OCI-LY1 (cell line): ENCODE data around the gene RC3H2.
A peak's percentile ranks its signal among the peaks of the same experiment; 100 is the strongest.

Experiments
- H2AFZ ChIP-seq: fragments of 200-600 bp; sonication (generic), shearing (Covaris generic); 2 replicates; pipeline ENCODE4 v1.6.0; 2014; ENCODE audit warnings: antibody characterized with exemption, mild to moderate bottlenecking, low read length
- H3F3A ChIP-seq: fragments of 200-600 bp; sonication (generic), shearing (Covaris generic); 2 replicates; pipeline ENCODE4 v1.6.0; 2014; ENCODE audit warnings: mild to moderate bottlenecking, antibody characterized with exemption, low read length, moderate library complexity; ENCODE audit not compliant: insufficient read depth
- H3K27ac ChIP-seq: fragments of 200-600 bp; sonication (generic); 2 replicates; pipeline ENCODE4 v1.5.1; 2014; ENCODE audit warnings: low read length, mixed run types, mild to moderate bottlenecking, low read depth; ENCODE audit not compliant: poor library complexity, severe bottlenecking
- H3K27me3 ChIP-seq: fragments of 200-600 bp; sonication (generic); 2 replicates; pipeline ENCODE4 v1.6.0; 2014; ENCODE audit warnings: antibody characterized with exemption, mild to moderate bottlenecking, low read length, moderate library complexity; ENCODE audit not compliant: insufficient read depth
- H3K36me3 ChIP-seq: fragments of 200-600 bp; sonication (generic); 2 replicates; pipeline ENCODE4 v1.6.1; 2014; ENCODE audit warnings: mild to moderate bottlenecking, antibody characterized with exemption, low read length, moderate library complexity, mixed read lengths; ENCODE audit not compliant: insufficient read depth
- H3K4me1 ChIP-seq: fragments of 200-600 bp; sonication (generic); 2 replicates; pipeline ENCODE4 v1.5.1; 2014; ENCODE audit warnings: mild to moderate bottlenecking, low read length, moderate library complexity; ENCODE audit not compliant: insufficient read depth, severe bottlenecking
- H3K4me2 ChIP-seq: fragments of 200-600 bp; sonication (generic), shearing (Covaris generic); 2 replicates; pipeline ENCODE4 v1.6.1; 2014; ENCODE audit warnings: low read length
- H3K4me3 ChIP-seq: fragments of 200-600 bp; sonication (generic); 2 replicates; pipeline ENCODE4 v1.5.1; 2014; ENCODE audit warnings: low read length, low read depth, mild to moderate bottlenecking, mixed read lengths; ENCODE audit not compliant: poor library complexity, severe bottlenecking
- H3K79me2 ChIP-seq: fragments of 200-600 bp; shearing (Covaris generic); 2 replicates; pipeline ENCODE4 v1.6.1; 2016; ENCODE audit warnings: mixed run types, low read length, mixed read lengths; ENCODE audit not compliant: insufficient read depth
- H3K9ac ChIP-seq: fragments of 200-600 bp; sonication (generic), shearing (Covaris generic); 2 replicates; pipeline ENCODE4 v1.6.1; 2014; ENCODE audit warnings: mild to moderate bottlenecking, low read length, mixed read lengths
- H3K9me2 ChIP-seq: fragments of 200-600 bp; sonication (generic), shearing (Covaris generic); 2 replicates; pipeline ENCODE4 v1.6.1; 2014; ENCODE audit warnings: low read depth, mild to moderate bottlenecking, low read length, mixed read lengths
- H3K9me3 ChIP-seq: fragments of 200-600 bp; shearing (Covaris generic); 2 replicates; pipeline ENCODE4 v1.6.1; 2014; ENCODE audit warnings: low read length, mixed read lengths
- H4K20me1 ChIP-seq: fragments of 200-600 bp; sonication (generic), shearing (Covaris generic); 2 replicates; pipeline ENCODE4 v1.6.0; 2016; ENCODE audit warnings: mild to moderate bottlenecking, low read length; ENCODE audit not compliant: insufficient read depth
- CTCF ChIP-seq: fragments of 200-600 bp; sonication (generic), shearing (Covaris generic); IDR thresholded peaks from 2 replicates; pipeline ENCODE4 v1.5.1; 2017; ENCODE audit warnings: mild to moderate bottlenecking, antibody characterized with exemption, low read length, moderate library complexity, mixed read lengths
- EZH2 ChIP-seq: fragments of 200-600 bp; sonication (generic), shearing (Covaris generic); IDR thresholded peaks from 2 replicates; pipeline ENCODE4 v1.8.0; 2017; ENCODE audit warnings: borderline replicate concordance, mixed run types, mild to moderate bottlenecking, antibody characterized with exemption, low read length, moderate library complexity, mixed read lengths

Gene RC3H2

GRCh38 chr9:122936883-122937282 is 31.7 kb upstream of the RC3H2 start:
- no peaks in the 10 kb centered on the region; the same call in 1 of the 2 replicates for H3F3A ChIP-seq
- H3K9me3 ChIP-seq: no peaks in the 10 kb centered on the region
- TF ChIP-seq CTCF (no peak), EZH2 (no peak)
- H4K20me1 ChIP-seq: no peaks in the 10 kb centered on the region
- peaks cover 22% of the 10 kb centered on the region for H3K4me1 ChIP-seq
- H2AFZ ChIP-seq: no peak overlapping the region
- no peaks in the 10 kb centered on the region for H3K27me3 ChIP-seq
- no peak overlapping the region for H3K4me3 ChIP-seq
- no peaks in the 10 kb centered on the region for H3K9me2 ChIP-seq
- H3K9ac ChIP-seq: no peak overlapping the region
- H3K4me2 ChIP-seq: no peak overlapping the region
- H3K27ac ChIP-seq: no peak overlapping the region
- peaks cover 22% of the 10 kb centered on the region for H3K36me3 ChIP-seq
- peaks cover 24% of the 10 kb centered on the region for H3K79me2 ChIP-seq

GRCh38 chr9:122936464-122936863 is 31.3 kb upstream of the RC3H2 start:
- Histone ChIP-seq H3K4me2 (no peak overlapping the region), H3K9me3 (no peaks in the 10 kb centered on the region), H2AFZ (no peak overlapping the region), H3K9ac (no peak overlapping the region), H3K4me1 (peaks cover 19% of the 10 kb centered on the region), H3K27me3 (no peaks in the 10 kb centered on the region), H3K79me2 (peaks cover 20% of the 10 kb centered on the region), H3F3A (no peaks in the 10 kb centered on the region; the same call in 1 of the 2 replicates), H3K27ac (no peak overlapping the region), H3K36me3 (peaks cover 22% of the 10 kb centered on the region), H3K4me3 (no peak overlapping the region), H4K20me1 (no peaks in the 10 kb centered on the region), H3K9me2 (no peaks in the 10 kb centered on the region)
- TF ChIP-seq EZH2 (no peak), CTCF (no peak)

DNA sequence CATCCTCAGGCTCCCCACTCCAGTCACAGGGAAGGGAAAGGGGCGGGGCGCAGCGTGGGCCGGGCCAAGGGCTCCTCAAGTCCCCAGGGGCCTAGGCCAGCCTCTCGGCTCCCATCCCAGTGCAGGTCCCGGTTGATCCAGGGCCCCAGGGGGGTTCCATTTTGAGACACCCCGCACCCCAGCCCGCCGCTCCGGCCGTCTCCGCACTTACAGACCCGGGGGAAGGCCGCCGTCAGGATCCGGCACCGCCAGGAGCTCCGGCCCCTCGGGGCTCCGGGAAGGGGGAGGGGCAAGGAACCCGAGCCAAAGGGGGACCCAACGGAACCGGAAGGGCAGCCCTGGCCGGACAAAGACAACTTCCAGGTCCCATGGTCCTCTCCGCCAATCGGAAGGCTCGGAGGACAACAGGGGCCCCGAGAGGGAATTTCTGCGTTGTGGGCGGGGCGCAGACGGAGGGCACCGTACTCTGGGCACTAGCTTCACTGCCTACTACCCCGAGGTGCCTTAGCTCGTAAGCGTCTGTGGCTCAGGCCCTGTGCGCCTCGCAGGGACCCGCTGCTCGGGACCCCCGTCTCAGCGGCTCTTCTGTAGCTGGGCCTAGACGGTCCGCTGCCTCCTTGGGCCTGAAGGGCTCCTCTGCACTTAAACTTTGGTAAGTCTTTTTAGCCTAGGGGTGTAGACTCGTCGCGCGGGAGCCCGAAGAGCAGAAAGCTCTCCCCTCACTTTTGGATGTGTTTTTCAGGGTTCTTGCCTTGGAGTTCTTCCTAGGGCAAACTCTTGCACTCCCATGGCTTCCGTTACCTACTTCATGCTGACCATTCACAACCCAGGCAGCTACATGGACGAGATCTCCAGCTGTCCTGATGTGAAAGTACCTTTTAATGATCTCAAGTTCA is 26.3 kb upstream of the RC3H2 start, which contains the start of gene ZBTB26:
Gene ZBTB26, minus strand, starts transcription at position 287 of the 896 bp plus-strand sequence. CDS start 11,578 bp downstream, outside the sequence.
- no peak within 1 kb of the TSS for H2AFZ ChIP-seq
- H3F3A ChIP-seq: no peaks in the 10 kb centered on the region
- H3K27me3 ChIP-seq: no peaks in the 10 kb centered on the region
- peaks cover 5% of the 10 kb centered on the region; the same call in 1 of the 2 replicates for H3K36me3 ChIP-seq
- TF ChIP-seq EZH2 (no peak), CTCF (no peak)
- H3K4me3 ChIP-seq: peak within 1 kb of the TSS; percentile 83
- H4K20me1 ChIP-seq: no peaks in the 10 kb centered on the region
- H3K9me3 ChIP-seq: no peaks in the 10 kb centered on the region
- peak within 1 kb of the TSS; percentile 84 for H3K4me2 ChIP-seq
- no peaks in the 10 kb centered on the region for H3K9me2 ChIP-seq
- peak within 1 kb of the TSS; percentile 71 for H3K27ac ChIP-seq
- H3K9ac ChIP-seq: peak within 1 kb of the TSS; percentile 82
- peaks cover 26% of the 10 kb centered on the region for H3K4me1 ChIP-seq
- H3K79me2 ChIP-seq: peaks cover 31% of the 10 kb centered on the region
